ENCODE results near the gene RIMKLB.
"Not testable (repeated sequence)": the region's sequence is repeated elsewhere in the genome, so short reads cannot be mapped to it uniquely, and the experiment has no call there.

The RIMKLB gene

GRCh38 chr12:8820676-8821407 lies 123.1 kb downstream of the RIMKLB start:
- DNase-seq = not testable (repeated sequence)

- DNase-seq = no peak
These were observed 123.8 kb downstream of the RIMKLB start for GRCh38 chr12:8821591-8821990.

- no peak for DNase-seq
These were observed 124.5 kb downstream of the RIMKLB start, which contains the start of gene A2ML1 for GRCh38 chr12:8822298-8822697. Gene A2ML1, plus strand, starts transcription at chr12:8822621. Its CDS starts 31 bp downstream, at chr12:8822652.

- DNase-seq = peak in 1 of 2 donors; percentile 14
These were observed 125.9 kb downstream of the RIMKLB start for GRCh38 chr12:8823565-8824300.

- no peak for DNase-seq
These were observed 129.9 kb downstream of the RIMKLB start for GRCh38 chr12:8827551-8828256.

- no peak for DNase-seq
These were observed 130.7 kb downstream of the RIMKLB start for GRCh38 chr12:8828257-8829124.

- no peak for DNase-seq
These were observed 131.3 kb downstream of the RIMKLB start for GRCh38 chr12:8829125-8829518.

GRCh38 chr12:8829621-8830020 lies 131.8 kb downstream of the RIMKLB start:
- DNase-seq = no peak

GRCh38 chr12:8831116-8831515 lies 133.3 kb downstream of the RIMKLB start:
- DNase-seq = no peak

GRCh38 chr12:8832500-8832899 lies 134.7 kb downstream of the RIMKLB start:
- DNase-seq = no peak

Data from CD4-positive, alpha-beta T cell treated with Interferon alpha-2 for 1 hour (primary cell).